ENCODE measurements around the gene WARS2.

The WARS2 gene

GRCh38 chr1:119003413-119004128, 136.9 kb downstream of the WARS2 start:
- in situ Hi-C loops (cut with HindIII; ENCODE audit: low sequenced_read_pairs): loop anchor here (25.0 kb wide), 1 partner anchor 134 kb away; the partner anchor contains the start of gene WARS2

GRCh38 chr1:119002028-119002686, 138.3 kb downstream of the WARS2 start:
- in situ Hi-C loops (cut with HindIII; ENCODE audit: low sequenced_read_pairs): loop anchor here (25.0 kb wide), 1 partner anchor 135 kb away; the partner anchor contains the start of gene WARS2

- in situ Hi-C loops (cut with HindIII; ENCODE audit: low sequenced_read_pairs): loop anchor here (25.0 kb wide), 1 partner anchor 136 kb away; the partner anchor contains the start of gene WARS2
Measured at GRCh38 chr1:119001181-119002027, 139.0 kb downstream of the WARS2 start.

DNA sequence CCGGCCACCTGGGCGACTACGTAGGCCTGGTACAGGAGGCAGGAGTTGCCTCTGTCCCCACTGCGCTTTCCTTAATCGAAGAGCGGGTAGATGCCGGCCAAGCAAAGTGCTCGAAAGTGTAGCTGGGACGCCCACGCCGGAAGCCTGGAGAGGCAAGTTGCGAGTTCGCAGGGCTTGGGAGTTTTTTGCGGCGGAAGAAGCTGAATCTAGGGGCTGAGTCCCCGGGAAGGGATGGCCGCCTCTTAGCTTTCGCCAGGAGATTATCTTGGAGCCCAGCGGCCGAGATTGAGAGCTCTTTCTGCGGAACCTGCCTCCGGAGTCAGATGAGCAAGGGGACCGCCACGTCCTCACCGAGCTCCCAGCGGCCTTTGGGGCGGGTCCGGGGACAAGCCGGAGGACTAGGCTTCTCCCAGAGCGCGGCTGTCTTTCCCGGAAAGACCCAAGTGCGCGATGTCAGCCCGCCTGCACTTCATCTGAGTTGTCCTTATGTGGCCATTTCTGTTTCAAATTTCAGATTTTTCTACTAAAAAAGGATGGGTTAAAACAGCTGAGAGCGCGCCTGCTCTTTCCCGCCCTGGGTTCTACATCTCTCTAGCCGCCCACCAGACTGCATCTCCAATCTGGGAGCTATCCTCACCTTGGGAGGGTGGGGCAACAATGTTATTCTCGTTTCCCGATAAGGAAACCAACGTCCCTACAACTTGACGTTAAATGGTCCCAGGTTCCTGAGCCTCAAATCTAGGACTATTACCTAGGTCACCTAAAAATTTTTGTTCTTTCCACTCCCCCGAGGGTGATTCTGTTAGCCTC, 139.9 kb downstream of the WARS2 start:
- in situ Hi-C loops (cut with HindIII; ENCODE audit: low sequenced_read_pairs): loop anchor here (25.0 kb wide), 1 partner anchor 137 kb away; the partner anchor contains the start of gene WARS2

- in situ Hi-C loops (cut with HindIII; ENCODE audit: low sequenced_read_pairs): loop anchor here (25.0 kb wide), 1 partner anchor 138 kb away; the partner anchor contains the start of gene WARS2
Measured at GRCh38 chr1:118999348-119000071, 140.9 kb downstream of the WARS2 start.

- in situ Hi-C loops (cut with HindIII; ENCODE audit: low sequenced_read_pairs): no loop called here
Measured at GRCh38 chr1:118998171-118998570, 142.3 kb downstream of the WARS2 start.

- in situ Hi-C loops (cut with HindIII; ENCODE audit: low sequenced_read_pairs): no loop called here
Measured at GRCh38 chr1:118997225-118997624, 143.2 kb downstream of the WARS2 start.

DNA sequence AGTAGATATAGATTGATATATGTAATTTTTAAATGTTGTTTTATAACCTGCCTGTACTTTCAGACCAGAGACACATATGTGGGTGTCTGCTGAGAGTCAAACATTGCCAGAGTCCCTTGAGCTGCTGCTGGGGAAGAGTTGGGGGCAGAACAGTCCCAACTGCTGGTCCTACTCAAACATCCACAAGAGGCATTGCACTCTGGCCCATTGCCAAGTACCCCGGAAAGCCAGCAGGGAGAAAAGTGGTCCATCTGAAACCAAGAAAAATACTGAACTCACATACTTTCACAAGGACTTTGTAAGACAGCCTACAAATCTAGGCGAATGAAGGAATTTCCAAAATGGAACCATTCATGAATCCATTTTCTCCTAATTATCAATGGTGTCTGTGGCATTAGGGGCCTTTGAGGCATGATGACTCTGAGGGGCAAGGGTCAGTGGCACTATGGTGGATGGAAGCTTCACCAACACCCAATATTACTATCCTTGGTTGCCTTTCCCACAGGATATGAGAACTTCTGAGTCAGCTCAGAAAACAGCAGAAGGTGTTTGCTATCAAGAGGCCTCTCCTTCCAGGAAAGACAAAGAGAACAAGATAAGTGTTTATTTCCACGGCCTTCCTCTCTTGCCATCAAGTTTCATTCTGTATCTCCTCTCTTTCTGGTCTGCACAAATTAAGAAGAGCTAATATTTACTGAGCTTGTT, 145.0 kb downstream of the WARS2 start:
- in situ Hi-C loops (cut with HindIII; ENCODE audit: low sequenced_read_pairs): no loop called here

DNA sequence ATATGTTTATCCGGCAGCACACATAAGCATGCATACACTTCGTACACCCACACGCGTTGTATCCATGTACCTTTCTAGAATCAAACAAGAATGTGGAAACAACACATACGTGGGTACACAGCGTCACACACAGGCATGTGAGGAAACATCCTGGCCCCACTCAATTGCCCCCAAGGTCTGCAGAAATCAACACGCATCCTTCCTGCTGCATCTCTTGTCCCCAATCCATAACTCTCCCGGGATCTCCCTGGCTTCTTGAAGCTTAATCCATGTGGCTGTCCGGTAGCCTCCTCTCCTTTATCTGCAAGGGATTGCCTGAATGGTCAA, 146.8 kb downstream of the WARS2 start:
- in situ Hi-C loops (cut with HindIII; ENCODE audit: low sequenced_read_pairs): no loop called here

DNA sequence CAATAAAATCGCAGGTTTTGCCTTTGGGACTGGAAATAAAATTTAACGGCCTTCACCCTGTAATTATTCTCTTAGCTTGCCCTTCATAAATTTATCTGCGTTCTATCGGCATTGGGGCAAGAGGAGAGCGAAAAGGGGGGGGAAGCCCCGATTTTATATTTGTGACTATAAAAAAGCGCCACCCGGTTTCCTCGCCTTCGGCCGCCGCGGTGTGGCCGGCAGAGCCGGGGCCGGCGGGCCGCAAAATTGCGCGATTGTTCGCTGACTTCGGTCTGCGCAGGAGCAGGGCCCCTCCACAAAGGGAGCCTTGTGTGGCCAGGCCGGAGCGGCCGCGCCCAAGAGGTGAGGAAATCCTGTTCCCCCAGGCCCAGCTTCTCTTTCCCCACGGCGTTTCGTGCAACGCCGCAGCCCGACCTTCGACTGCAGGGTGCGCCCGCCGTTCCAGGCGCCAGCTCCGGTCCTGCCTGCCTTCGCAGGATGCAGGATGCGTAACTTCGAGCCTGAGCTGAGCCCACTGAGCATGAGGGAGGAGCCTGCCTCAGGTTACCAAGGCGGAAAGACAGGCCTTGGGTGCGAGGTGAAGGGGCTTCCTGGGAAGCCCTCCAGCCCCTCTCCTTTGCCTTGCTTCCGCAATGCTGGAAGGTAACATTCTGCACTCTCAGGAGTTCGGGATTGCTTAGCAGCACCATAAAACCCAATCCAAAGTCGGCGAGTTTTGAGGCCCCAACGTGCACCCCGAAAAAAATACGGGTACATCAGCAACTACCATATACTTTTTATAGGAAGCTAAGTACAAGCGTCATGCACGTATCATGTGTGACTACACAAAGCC, 147.4 kb downstream of the WARS2 start:
- in situ Hi-C loops (cut with HindIII; ENCODE audit: low sequenced_read_pairs): no loop called here

DNA sequence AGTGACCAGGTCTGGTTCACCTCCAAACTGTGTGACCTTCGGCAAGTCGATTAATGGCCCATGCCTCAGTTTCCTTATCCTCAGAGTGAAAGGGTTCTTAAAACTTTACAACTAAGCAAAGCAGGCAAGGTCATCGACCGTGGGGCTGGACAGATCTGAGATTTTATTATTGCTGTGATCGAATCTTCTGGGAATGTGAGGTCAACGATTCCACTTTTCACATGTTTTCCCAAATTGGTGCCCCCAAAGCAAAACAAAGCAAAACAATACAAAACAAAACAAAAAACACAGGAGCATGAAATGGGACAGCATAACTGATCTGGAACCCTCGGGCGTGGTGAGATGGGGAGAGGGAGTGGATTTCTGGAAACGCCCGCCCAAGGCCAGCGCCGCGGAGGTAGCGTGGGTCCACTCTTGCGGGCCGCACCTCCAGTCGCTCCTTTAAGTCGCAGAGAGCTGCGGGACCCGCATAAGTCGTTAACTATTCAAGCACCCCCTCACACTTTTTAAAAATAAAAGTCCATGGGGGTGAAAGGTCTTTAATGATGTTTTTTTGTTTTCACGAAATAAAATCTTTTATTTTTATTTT, 148.1 kb downstream of the WARS2 start:
- in situ Hi-C loops (cut with HindIII; ENCODE audit: low sequenced_read_pairs): no loop called here

DNA sequence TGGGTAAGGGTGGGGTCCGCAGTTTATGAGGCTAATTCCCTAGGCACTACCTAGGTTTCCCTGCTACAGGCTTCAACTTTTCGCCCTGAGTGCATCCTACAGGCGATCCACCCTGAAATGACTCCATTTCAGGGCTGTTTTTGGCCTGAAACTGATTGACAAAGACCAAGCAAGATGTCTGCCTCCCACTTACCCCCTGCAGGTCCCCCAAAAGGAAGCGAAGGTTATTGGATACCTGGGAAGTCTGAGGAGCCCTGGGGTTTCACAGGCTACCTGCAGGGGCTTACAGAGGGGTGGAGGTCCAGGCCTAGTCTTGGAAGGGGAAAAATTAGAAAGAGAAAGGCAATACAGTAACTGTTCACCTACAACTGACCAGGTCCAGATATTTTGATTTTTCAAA, 149.0 kb downstream of the WARS2 start:
- in situ Hi-C loops (cut with HindIII; ENCODE audit: low sequenced_read_pairs): no loop called here

DNA sequence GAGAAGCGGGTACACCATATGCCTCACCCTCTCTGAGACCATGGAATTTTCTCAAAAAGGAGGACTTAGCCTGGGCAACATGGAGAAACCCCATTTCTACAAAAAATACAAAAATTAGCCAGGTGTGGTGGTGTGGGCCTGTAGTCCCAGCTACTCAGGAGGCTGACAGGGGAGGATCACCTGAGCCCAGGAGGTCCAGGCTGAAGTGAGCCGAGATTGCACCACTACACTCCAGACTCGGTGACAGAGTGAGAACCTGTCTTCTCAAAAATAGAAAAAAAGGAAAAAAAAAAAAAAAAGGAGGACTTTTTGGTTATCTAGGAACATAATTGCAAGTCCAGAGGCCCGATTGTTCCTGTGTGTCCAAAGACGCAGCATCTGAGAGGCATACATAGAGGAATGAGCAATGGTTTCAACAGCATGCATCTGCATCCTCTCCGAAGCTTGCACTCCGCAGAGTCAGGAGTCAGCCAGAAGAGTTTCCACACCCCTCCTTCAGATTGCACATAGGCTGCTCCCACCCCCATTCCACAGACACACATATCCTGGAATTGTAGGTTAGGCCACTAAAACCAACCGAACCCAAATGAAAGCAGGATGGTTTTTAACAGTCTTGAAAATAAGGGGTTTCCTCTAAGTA, 149.8 kb downstream of the WARS2 start:
- in situ Hi-C loops (cut with HindIII; ENCODE audit: low sequenced_read_pairs): no loop called here

DNA sequence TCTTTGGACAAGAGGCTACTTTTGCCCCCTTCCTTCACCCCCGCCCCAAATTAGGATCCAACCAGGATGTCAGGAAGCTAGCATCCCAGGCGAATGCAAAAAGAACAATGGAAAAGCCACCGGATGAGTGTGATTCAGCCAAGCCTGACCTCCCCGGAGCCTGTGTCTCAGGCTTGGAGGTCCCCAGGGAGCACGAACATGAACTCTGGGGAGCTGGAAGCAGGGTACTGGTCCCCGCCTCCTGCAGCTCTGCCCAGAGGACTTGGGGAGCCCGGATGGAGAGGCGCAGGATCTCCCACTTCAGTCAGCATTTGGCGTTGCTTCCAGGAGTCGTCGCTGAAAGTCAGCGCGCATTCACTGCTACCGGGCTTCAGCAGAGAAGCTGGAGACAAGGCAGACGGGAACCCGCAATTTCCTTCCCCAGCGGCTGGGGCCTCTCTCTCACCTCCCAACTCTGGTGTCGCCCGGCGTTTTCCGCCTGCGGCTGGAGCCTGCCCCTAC, 150.5 kb downstream of the WARS2 start:
- in situ Hi-C loops (cut with HindIII; ENCODE audit: low sequenced_read_pairs): no loop called here

GRCh38 chr1:118989006-118989815, 151.2 kb downstream of the WARS2 start:
- in situ Hi-C loops (cut with HindIII; ENCODE audit: low sequenced_read_pairs): no loop called here

DNA sequence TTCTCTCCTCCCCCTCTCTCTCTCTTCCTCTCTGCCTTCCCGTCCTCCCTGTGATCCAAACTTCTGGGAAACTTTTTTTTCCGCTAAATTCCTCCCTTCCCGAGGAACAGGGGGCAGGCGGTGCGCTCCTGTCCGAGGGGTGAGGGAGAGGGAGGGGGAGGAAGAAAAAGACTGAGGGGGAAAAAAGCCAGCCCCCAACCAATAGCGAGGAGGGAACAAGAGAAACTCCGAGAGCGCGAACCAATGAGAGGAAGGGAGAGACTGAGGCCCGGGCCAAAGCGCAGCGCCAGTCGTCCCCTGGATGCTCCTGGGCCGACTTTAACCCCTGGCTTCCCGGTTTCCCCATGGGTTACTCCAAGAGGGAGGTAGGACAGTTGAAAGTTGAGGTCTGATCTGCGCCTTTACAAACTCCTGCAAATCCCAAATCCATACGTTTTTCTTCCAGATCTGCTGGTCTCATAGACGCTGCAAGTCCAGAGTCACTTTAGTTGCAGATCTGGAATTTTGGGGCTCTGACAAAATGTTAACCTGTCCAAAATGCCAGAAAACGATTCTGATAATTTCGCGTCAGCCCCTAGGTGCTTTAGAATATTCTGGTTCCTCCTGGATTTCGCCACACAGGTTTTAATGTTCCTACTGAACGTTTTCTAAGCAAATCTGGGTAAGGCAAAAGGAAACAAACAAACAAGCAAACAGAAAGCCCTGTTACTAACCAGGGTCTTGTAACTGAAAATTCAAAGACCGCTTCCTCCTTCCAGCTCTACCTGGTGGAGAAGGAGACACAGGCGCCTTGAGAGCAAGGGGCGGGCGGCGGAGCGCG, 152.1 kb downstream of the WARS2 start, which contains the start of gene TBX15:
Gene TBX15, minus strand, starts transcription at position 158 of the 820 bp plus-strand sequence. CDS start 548 bp downstream, outside the sequence.
- in situ Hi-C loops (cut with HindIII; ENCODE audit: low sequenced_read_pairs): no loop called here
